ENCODE measurements around the gene DRICH1. TPM values are rescaled to one million over a fixed set of nuclear protein-coding genes. Genes with fewer than 3 reads are reported as not detected.
"Not testable (repeated sequence)": the region's sequence is repeated elsewhere in the genome, so short reads cannot be mapped to it uniquely, and the experiment has no call there.

Gene DRICH1
- total RNA-seq, 4 donors from 2014 or later = 0.76 TPM; not detected in 3

GRCh38 chr22:23675502-23676415 is 43.6 kb upstream of the DRICH1 start:
- H3K27me3 ChIP-seq = no peaks in the 10 kb centered on the region
- no peak overlapping the region for H3K4me3 ChIP-seq
- no peak overlapping the region for H3K27ac ChIP-seq
- H3K36me3 ChIP-seq = peaks cover 0 to 22% (median 0%) of the 10 kb centered on the region in 3 donors
- H3K4me1 ChIP-seq = no peaks in the 10 kb centered on the region
- no peaks in the 10 kb centered on the region for H3K9me3 ChIP-seq
- TF ChIP-seq, protein P1, sequence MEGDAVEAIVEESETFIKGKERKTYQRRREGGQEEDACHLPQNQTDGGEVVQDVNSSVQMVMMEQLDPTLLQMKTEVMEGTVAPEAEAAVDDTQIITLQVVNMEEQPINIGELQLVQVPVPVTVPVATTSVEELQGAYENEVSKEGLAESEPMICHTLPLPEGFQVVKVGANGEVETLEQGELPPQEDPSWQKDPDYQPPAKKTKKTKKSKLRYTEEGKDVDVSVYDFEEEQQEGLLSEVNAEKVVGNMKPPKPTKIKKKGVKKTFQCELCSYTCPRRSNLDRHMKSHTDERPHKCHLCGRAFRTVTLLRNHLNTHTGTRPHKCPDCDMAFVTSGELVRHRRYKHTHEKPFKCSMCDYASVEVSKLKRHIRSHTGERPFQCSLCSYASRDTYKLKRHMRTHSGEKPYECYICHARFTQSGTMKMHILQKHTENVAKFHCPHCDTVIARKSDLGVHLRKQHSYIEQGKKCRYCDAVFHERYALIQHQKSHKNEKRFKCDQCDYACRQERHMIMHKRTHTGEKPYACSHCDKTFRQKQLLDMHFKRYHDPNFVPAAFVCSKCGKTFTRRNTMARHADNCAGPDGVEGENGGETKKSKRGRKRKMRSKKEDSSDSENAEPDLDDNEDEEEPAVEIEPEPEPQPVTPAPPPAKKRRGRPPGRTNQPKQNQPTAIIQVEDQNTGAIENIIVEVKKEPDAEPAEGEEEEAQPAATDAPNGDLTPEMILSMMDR (IDR thresholded peaks at IDR 0.05) = no peak
- DNase-seq = no peak
- WGBS, 2 donors = 93 to 100% methylated on average over 1 to 3 of the region's 17 CpGs
- intact Hi-C loops (cut with DNase I) = no loop called here

GRCh38 chr22:23674886-23675501 is 42.9 kb upstream of the DRICH1 start:
- peaks cover 0 to 28% (median 0%) of the 10 kb centered on the region in 3 donors for H3K36me3 ChIP-seq
- DNase-seq; H3K4me1 ChIP-seq; H3K27ac ChIP-seq; intact Hi-C loops (cut with DNase I); H3K9me3 ChIP-seq; H3K27me3 ChIP-seq; H3K4me3 ChIP-seq: not testable (repeated sequence)
- WGBS, 2 donors = 89 to 90% methylated on average over 3 of the region's 6 CpGs

DNA sequence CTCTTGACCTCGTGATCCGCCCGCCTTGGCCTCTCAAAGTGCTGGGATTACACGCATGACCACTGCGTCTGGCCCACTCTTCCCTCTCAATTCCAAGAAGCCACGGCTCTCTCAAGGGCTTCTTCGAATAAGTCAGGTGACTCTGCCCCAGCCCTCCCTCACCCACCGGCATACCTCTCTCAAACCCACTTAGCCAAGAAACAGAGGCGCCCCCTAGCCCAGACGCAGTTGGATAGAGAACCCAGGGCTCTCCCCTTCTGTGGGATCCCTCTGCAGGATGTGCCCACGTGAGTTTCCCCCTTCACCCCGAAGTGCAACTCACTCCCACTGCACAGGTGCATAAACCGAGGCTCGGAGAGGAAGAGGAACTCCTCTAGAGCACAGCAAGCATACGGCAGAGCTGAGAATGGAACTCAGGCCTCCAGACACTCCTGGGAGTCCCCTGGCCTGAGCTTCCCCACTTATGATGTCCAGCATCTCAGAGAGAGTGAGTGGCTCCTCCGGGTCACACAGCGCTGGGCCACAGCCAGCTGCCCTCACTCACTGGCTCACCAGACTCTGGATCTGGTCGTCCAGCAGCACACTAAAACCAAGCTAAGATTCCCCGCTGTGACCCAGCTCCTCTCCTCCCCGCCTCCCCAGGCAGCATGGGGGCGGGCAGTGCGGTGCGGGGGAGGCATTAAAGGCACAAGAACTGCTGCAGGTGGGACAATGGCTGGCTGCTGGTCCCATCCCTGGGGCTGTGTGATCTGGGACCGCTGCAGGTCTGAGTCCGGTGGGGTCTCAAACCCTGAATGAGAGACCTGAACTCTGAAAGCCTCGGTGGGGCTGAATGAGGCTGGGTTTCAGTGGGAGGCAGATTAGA is 41.9 kb upstream of the DRICH1 start:
- no peak for DNase-seq
- WGBS, 2 donors = 81 to 86% methylated on average over 8 to 13 of the region's 26 CpGs

GRCh38 chr22:23673050-23673620 is 41.0 kb upstream of the DRICH1 start:
- no peak overlapping the region for H3K27ac ChIP-seq
- no peaks in the 10 kb centered on the region for H3K4me1 ChIP-seq
- H3K27me3 ChIP-seq = no peaks in the 10 kb centered on the region
- DNase-seq = no peak
- WGBS, 2 donors = 77 to 86% methylated on average over 5 to 6 of the region's 7 CpGs
- intact Hi-C loops (cut with DNase I) = no loop called here
- H3K4me3 ChIP-seq = no peak overlapping the region
- no peak for TF ChIP-seq POLR2A (IDR thresholded peaks at IDR 0.05)
- TF ChIP-seq, protein P1 (IDR thresholded peaks at IDR 0.05) = no peak
- H3K9me3 ChIP-seq = no peaks in the 10 kb centered on the region
- peaks cover 0 to 27% (median 0%) of the 10 kb centered on the region in 3 donors for H3K36me3 ChIP-seq

More for the DNA sequence above, 41.9 kb upstream of the DRICH1 start:
- intact Hi-C loops (cut with DNase I) = no loop called here
- TF ChIP-seq, protein P1 (IDR thresholded peaks at IDR 0.05) = no peak
- TF ChIP-seq POLR2A (IDR thresholded peaks at IDR 0.05) = no peak
- H3K27ac ChIP-seq = no peak overlapping the region
- H3K4me3 ChIP-seq = no peak overlapping the region
- H3K36me3 ChIP-seq = peaks cover 0 to 29% (median 0%) of the 10 kb centered on the region in 3 donors
- H3K27me3 ChIP-seq = no peaks in the 10 kb centered on the region
- no peaks in the 10 kb centered on the region for H3K9me3 ChIP-seq
- no peaks in the 10 kb centered on the region for H3K4me1 ChIP-seq

DNA sequence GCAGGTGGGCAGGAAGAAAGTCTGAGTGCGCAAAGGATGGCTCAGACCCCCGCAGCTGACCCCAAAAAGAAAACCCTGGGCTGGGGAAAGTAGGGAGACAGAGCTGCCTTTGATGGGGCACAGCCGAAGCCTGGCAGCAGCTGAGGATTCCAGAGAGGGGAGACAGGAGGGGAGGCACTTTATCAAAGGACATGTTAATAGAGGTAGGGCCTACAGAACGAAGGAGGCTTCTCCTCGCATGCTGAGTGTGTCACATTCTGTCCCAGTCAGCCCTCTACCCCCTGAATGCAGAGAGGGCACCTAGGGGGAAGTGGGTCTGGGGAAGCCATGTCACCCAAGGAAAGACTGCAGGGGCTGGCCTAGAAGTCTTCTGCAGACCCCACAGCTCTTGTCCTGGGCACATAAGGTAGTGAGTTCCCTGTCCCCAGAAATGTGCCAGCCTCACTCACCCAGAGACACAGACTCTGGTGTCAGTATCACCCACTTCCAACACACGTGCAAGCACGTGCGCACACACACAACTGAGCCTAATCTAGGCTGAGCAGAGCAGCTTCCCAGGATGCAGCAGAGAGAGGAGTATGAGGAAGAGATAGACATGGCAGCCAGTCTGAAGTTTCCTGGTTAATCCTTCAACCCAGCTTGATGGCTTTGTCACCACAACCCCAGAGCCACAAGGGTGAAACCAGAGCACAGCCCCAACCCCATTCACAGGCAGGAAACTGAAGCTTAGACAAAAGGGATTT is 40.4 kb upstream of the DRICH1 start:
- H3K27ac ChIP-seq; H3K4me1 ChIP-seq; DNase-seq; H3K9me3 ChIP-seq; intact Hi-C loops (cut with DNase I); H3K27me3 ChIP-seq; H3K4me3 ChIP-seq: not testable (repeated sequence)
- H3K36me3 ChIP-seq = peaks cover 0 to 27% (median 0%) of the 10 kb centered on the region in 3 donors
- 91 to 100% methylated on average over 3 to 5 of the region's 8 CpGs for WGBS, 2 donors

DNA sequence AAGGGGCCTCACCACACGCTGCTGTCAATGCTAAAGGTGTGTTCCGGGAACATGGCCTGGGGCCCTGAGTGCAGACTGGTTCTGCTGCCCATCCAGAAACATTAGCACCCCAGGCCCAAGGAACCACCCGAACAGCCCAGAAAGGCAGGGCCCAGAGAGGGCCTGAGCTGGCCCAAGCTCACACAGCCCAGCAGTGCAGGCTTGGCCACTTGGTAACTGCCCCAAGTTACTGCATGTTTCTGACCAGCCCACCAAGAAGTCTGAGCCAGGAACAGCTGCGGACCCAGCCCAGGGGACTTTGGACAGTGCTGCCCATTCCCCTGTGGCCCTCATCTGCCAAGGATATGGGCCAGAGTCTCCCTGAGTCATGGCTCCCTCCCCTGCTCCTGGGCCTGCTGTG is 39.3 kb upstream of the DRICH1 start:
- peaks cover 0 to 27% (median 0%) of the 10 kb centered on the region in 3 donors for H3K36me3 ChIP-seq
- WGBS, 2 donors = no CpG with 5 or more reads among the region's 4 CpGs
- intact Hi-C loops (cut with DNase I); DNase-seq; H3K4me3 ChIP-seq; H3K4me1 ChIP-seq; H3K9me3 ChIP-seq; H3K27me3 ChIP-seq; H3K27ac ChIP-seq: not testable (repeated sequence)
